GM12872 (cell line): ENCODE measurements around the gene TUBGCP2.

Experiments
- CTCF ChIP-seq: IDR thresholded peaks from 3 replicates; pipeline ENCODE4 v1.5.1; 2011; ENCODE audit warnings: low read depth, mild to moderate bottlenecking, low read length, moderate library complexity; ENCODE audit not compliant: insufficient read depth

Gene TUBGCP2

GRCh38 chr10:133302230-133302629, 6.4 kb downstream of the TUBGCP2 start:
- no peak for TF ChIP-seq CTCF

- no peak for TF ChIP-seq CTCF
These were observed 8.9 kb downstream of the TUBGCP2 start for GRCh38 chr10:133299738-133300137.

- TF ChIP-seq CTCF = no peak
These were observed 9.4 kb downstream of the TUBGCP2 start for GRCh38 chr10:133299224-133299623.

DNA sequence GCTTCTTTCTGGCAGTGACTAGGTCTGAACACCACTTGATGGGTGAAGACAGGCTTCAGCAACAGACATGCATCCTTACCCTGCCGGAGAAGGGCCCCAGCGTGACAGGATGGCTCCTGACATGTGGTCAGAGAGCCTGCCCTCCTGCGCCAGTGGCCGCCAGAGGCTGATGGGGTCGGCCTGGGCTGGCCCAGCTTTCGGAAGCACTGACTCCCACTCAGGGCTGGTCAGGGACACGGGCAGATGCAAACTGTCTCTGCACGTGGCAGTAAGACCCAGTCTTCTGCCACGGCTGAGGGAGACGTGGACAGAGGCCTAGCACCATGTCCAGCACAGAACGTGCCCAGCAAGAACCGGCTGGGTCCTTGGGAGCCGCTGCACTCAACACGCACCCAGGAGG, 10.2 kb downstream of the TUBGCP2 start:
- TF ChIP-seq CTCF = no peak

- no peak for TF ChIP-seq CTCF
These were observed 11.2 kb downstream of the TUBGCP2 start for GRCh38 chr10:133297504-133297903.

GRCh38 chr10:133295426-133296320, 13.0 kb downstream of the TUBGCP2 start:
- no peak for TF ChIP-seq CTCF

GRCh38 chr10:133294189-133294588, 14.5 kb downstream of the TUBGCP2 start:
- TF ChIP-seq CTCF = no peak
